Activated CD8-positive, alpha-beta T cell treated with anti-CD3 and anti-CD28 coated beads for 36 hours (primary cell): Measurements from ENCODE around the gene LRMDA. TPM values are rescaled to one million over a fixed set of nuclear protein-coding genes. Genes with fewer than 3 reads are reported as not detected.

ENCODE experiments used
- ATAC-seq: fragments of 200-7000 bp; cut with Tn5 transposase; one replicate; pipeline ENCODE4 v1.10.0; 2021; ENCODE audit warnings: mild to moderate bottlenecking, moderate library complexity
- CTCF ChIA-PET: fragments of 350-600 bp; sonication (Branson Sonifier 250); formaldehyde crosslinking; loops from one replicate; lab custom pipeline; 2021; ENCODE audit warnings: antibody characterized with exemption; lab: Charles Lee
- POLR2A ChIA-PET: fragments of 350-600 bp; sonication (Branson Sonifier 250); formaldehyde crosslinking; loops from one replicate; lab custom pipeline; 2021; ENCODE audit warnings: antibody characterized with exemption; lab: Charles Lee
- DNase-seq: peaks from one replicate; pipeline ENCODE4 v3.0.0-alpha.2; 2020
- H3K27ac Mint-ChIP-seq: one replicate; pipeline ENCODE4 v1.8.0; 2021; ENCODE audit warnings: mild to moderate bottlenecking, mixed read lengths
- H3K27me3 Mint-ChIP-seq: one replicate; pipeline ENCODE4 v1.8.0; 2021; ENCODE audit warnings: mixed read lengths
- H3K36me3 Mint-ChIP-seq: one replicate; pipeline ENCODE4 v1.8.0; 2021; ENCODE audit warnings: low read depth, mixed read lengths
- H3K4me1 Mint-ChIP-seq: one replicate; pipeline ENCODE4 v1.8.0; 2021; ENCODE audit warnings: low read depth, mixed read lengths
- H3K4me3 Mint-ChIP-seq: one replicate; pipeline ENCODE4 v1.8.0; 2021; ENCODE audit warnings: mild to moderate bottlenecking, moderate library complexity, mixed read lengths
- H3K9me3 Mint-ChIP-seq: one replicate; pipeline ENCODE4 v1.8.0; 2021; ENCODE audit warnings: mixed read lengths
- intact Hi-C: fragments of 100-400 bp; cut with micrococcal nuclease; formaldehyde crosslinking; loops from one replicate; pipeline ENCODE4 v1.10.0; 2022
- total RNA-seq, 2 experiments: library from RNA; stranded (reverse); gene quantifications; one replicate each; pipeline ENCODE4 v1.2.3, GENCODE V29; 2021
- TF ChIP-seq, protein P1 (sequence below): fragments of 200-600 bp; IDR thresholded peaks from one replicate; pipeline ENCODE4 v1.8.0; 2022; ENCODE audit warnings: antibody characterized with exemption, mild to moderate bottlenecking

Gene LRMDA
- total RNA-seq, 2 experiments from 2014 or later = not detected

DNA sequence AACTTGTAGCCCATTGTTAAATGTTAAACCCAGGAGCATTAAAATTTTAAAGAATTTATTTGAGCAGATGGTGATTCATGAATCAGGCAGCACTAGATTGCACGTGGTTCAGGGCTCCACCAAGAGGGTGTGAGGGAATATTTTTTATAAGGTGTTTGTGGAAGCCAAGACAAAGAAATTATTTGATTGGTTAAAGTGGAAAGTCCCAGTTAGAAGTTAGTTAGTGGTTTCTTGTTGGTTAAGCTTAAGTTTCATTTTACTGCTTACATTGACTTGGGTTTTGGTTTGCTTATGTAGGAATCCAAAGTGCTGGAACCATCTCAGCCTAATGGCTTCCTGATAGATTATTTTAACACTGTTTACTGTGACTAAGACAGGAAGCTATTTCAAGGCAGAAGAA is 906.2 kb downstream of the LRMDA start:
- intact Hi-C loops = no loop called here
- Mint-ChIP-seq H3K36me3 (no peaks in the 10 kb centered on the region), H3K27ac (no peak overlapping the region), H3K4me1 (no peaks in the 10 kb centered on the region), H3K4me3 (no peak overlapping the region), H3K9me3 (peaks cover 2% of the 10 kb centered on the region), H3K27me3 (no peaks in the 10 kb centered on the region)
- DNase-seq = no peak
- no peak for ATAC-seq
- TF ChIP-seq, protein P1, sequence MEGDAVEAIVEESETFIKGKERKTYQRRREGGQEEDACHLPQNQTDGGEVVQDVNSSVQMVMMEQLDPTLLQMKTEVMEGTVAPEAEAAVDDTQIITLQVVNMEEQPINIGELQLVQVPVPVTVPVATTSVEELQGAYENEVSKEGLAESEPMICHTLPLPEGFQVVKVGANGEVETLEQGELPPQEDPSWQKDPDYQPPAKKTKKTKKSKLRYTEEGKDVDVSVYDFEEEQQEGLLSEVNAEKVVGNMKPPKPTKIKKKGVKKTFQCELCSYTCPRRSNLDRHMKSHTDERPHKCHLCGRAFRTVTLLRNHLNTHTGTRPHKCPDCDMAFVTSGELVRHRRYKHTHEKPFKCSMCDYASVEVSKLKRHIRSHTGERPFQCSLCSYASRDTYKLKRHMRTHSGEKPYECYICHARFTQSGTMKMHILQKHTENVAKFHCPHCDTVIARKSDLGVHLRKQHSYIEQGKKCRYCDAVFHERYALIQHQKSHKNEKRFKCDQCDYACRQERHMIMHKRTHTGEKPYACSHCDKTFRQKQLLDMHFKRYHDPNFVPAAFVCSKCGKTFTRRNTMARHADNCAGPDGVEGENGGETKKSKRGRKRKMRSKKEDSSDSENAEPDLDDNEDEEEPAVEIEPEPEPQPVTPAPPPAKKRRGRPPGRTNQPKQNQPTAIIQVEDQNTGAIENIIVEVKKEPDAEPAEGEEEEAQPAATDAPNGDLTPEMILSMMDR = no peak
- POLR2A ChIA-PET = no interaction called here
- CTCF ChIA-PET = no interaction called here

DNA sequence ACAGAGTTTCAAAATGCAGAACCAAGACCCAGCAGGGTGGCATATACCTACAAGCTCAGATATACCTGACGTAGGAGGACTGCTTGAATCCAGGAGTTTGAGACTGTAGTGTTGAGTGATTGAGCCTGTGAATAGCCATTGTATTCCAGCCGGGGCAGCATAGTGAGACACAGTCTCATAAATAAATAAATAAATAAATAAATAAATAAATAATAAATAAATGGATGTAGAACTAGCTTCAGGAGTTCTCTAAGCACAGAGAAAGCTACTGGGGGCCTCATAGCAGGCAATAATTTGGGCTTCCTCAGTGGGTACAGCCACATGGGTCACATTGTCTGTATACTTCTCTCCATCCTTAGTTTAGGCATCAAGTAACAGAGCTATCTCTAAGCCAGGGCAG is 906.8 kb downstream of the LRMDA start:
- ChIA-PET POLR2A (no interaction called here), CTCF (no interaction called here)
- Mint-ChIP-seq H3K4me1 (no peaks in the 10 kb centered on the region), H3K9me3 (peaks cover 2% of the 10 kb centered on the region), H3K27me3 (no peaks in the 10 kb centered on the region), H3K4me3 (no peak overlapping the region), H3K36me3 (no peaks in the 10 kb centered on the region), H3K27ac (no peak overlapping the region)
- no peak for DNase-seq
- ATAC-seq = no peak
- TF ChIP-seq, protein P1 = no peak
- intact Hi-C loops = no loop called here

DNA sequence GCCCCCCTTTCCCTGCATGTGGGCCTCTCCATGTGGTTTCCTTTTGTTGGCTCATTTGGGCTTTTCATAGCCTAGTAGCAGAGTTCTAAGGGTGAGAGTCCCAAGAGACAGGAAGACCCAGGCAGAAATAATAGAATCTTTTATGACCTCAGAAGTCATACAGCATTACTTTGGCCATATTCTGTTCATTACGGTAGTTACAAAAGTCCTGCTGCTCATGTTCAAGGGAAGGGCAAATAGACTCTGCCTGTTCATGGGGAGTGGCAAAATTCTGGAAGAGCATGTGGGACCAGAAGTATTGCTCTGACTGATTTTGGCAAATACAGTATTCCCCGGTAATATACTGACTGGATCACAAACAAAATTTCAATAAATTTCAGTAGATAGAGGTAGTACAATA is 910.3 kb downstream of the LRMDA start:
- peaks cover 2% of the 10 kb centered on the region for H3K9me3 Mint-ChIP-seq
- no peak overlapping the region for H3K27ac Mint-ChIP-seq
- DNase-seq = no peak
- no peaks in the 10 kb centered on the region for H3K36me3 Mint-ChIP-seq
- CTCF ChIA-PET = no interaction called here
- intact Hi-C loops = no loop called here
- TF ChIP-seq, protein P1 = no peak
- no peak overlapping the region for H3K4me3 Mint-ChIP-seq
- no peaks in the 10 kb centered on the region for H3K27me3 Mint-ChIP-seq
- ATAC-seq = no peak
- H3K4me1 Mint-ChIP-seq = no peaks in the 10 kb centered on the region
- POLR2A ChIA-PET = no interaction called here

DNA sequence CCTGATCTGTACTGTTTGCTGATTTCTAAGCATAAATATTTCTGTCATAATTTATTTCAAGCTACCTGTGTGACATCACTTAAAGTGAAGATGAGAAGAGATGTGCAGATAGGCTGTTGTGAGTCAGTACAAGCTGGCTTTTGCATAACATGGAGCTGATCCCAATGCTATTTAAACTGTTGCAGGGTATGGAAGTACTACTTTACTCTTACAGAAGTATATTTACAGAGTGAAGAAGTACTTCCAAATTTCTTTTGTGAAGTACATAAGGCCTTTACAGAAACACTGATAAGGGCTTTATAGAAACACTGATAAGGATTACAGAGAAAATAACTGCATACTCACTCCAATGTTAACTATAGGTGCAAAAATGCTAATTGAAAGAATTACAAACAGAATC is 911.6 kb downstream of the LRMDA start:
- DNase-seq (no peak), ATAC-seq (no peak)
- Mint-ChIP-seq H3K9me3 (no peaks in the 10 kb centered on the region), H3K4me1 (no peaks in the 10 kb centered on the region), H3K27me3 (no peaks in the 10 kb centered on the region), H3K27ac (no peak overlapping the region), H3K36me3 (no peaks in the 10 kb centered on the region), H3K4me3 (no peak overlapping the region)
- POLR2A ChIA-PET = no interaction called here
- TF ChIP-seq, protein P1 = no peak
- CTCF ChIA-PET = no interaction called here
- intact Hi-C loops = no loop called here

DNA sequence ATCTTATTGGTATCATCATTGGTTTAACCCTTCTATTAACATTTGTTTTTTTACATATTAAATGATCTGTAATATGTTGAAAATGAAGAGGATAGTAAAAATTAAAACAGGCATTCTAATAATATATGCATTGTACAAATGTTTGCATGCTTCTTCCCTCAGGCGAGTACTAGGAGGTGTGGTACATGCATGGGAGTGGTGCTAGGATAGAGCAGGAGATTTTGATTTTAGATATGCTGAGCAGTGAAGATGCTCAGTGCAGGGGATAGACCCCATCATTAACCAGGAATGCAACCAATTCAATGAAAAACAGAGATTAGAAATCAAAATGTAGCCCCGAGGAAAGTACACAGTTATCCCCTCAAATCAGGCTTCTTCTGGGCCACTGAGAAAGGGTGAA is 916.4 kb downstream of the LRMDA start:
- peaks cover 2% of the 10 kb centered on the region for H3K9me3 Mint-ChIP-seq
- H3K4me3 Mint-ChIP-seq = no peak overlapping the region
- no peaks in the 10 kb centered on the region for H3K27me3 Mint-ChIP-seq
- ChIA-PET POLR2A (no interaction called here), CTCF (no interaction called here)
- no peak for DNase-seq
- H3K36me3 Mint-ChIP-seq = no peaks in the 10 kb centered on the region
- H3K4me1 Mint-ChIP-seq = no peaks in the 10 kb centered on the region
- TF ChIP-seq, protein P1 = no peak
- ATAC-seq = no peak
- intact Hi-C loops = no loop called here
- H3K27ac Mint-ChIP-seq = no peak overlapping the region
